ENCODE measurements around the gene APOBEC4.

DNA sequence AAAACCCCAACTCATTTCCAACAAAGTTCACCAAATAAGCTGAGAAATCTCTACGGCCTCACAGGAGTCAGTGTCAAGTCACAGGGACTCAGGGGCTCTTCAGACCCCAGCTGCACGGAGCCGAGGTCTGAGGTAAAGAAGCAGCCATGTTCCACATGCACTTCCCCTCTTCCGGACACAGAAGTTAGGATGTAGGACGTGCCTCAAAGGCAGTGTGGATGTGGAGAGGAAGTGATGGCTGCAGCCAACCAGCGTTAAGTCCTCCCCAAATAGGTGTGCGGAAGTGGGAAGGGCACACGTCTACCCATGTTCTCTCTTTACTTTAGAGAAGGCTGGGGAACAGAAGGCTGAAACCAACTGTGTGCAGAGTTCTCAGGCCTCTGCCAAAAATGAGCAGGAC lies 48.3 kb downstream of the APOBEC4 start:
- TF ChIP-seq POLR2AphosphoS5 (IDR thresholded peaks at IDR 0.05; ENCODE audit: low read depth) (no peak; the same call in 1 of the 2 replicates), SPI1 (IDR thresholded peaks at IDR 0.05; ENCODE audit: borderline replicate concordance, low read depth) (peak; percentile 99)
- TF ChIP-seq, protein P1, sequence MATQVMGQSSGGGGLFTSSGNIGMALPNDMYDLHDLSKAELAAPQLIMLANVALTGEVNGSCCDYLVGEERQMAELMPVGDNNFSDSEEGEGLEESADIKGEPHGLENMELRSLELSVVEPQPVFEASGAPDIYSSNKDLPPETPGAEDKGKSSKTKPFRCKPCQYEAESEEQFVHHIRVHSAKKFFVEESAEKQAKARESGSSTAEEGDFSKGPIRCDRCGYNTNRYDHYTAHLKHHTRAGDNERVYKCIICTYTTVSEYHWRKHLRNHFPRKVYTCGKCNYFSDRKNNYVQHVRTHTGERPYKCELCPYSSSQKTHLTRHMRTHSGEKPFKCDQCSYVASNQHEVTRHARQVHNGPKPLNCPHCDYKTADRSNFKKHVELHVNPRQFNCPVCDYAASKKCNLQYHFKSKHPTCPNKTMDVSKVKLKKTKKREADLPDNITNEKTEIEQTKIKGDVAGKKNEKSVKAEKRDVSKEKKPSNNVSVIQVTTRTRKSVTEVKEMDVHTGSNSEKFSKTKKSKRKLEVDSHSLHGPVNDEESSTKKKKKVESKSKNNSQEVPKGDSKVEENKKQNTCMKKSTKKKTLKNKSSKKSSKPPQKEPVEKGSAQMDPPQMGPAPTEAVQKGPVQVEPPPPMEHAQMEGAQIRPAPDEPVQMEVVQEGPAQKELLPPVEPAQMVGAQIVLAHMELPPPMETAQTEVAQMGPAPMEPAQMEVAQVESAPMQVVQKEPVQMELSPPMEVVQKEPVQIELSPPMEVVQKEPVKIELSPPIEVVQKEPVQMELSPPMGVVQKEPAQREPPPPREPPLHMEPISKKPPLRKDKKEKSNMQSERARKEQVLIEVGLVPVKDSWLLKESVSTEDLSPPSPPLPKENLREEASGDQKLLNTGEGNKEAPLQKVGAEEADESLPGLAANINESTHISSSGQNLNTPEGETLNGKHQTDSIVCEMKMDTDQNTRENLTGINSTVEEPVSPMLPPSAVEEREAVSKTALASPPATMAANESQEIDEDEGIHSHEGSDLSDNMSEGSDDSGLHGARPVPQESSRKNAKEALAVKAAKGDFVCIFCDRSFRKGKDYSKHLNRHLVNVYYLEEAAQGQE (IDR thresholded peaks at IDR 0.05; ENCODE audit: insufficient replicate concordance, low read depth): no peak
- TF ChIP-seq, protein P2, sequence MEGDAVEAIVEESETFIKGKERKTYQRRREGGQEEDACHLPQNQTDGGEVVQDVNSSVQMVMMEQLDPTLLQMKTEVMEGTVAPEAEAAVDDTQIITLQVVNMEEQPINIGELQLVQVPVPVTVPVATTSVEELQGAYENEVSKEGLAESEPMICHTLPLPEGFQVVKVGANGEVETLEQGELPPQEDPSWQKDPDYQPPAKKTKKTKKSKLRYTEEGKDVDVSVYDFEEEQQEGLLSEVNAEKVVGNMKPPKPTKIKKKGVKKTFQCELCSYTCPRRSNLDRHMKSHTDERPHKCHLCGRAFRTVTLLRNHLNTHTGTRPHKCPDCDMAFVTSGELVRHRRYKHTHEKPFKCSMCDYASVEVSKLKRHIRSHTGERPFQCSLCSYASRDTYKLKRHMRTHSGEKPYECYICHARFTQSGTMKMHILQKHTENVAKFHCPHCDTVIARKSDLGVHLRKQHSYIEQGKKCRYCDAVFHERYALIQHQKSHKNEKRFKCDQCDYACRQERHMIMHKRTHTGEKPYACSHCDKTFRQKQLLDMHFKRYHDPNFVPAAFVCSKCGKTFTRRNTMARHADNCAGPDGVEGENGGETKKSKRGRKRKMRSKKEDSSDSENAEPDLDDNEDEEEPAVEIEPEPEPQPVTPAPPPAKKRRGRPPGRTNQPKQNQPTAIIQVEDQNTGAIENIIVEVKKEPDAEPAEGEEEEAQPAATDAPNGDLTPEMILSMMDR (IDR thresholded peaks at IDR 0.05; ENCODE audit: insufficient read depth, low read length): no peak
